Right atrium auricular region (tissue), 2 donors: Measurements from ENCODE around the gene SH3BGRL3. TPM values are rescaled to one million over a fixed set of nuclear protein-coding genes. Genes with fewer than 3 reads are reported as not detected.

Experiments used
- DNase-seq: peaks from one replicate; pipeline ENCODE4 v3.0.0-alpha.2; 2019; ENCODE audit warnings: low spot score
- H3K27ac ChIP-seq, 2 donors: fragments of 200-600 bp; sonication (generic); 1 replicate in 1 of 2; 2 replicates in 1 of 2; pipeline ENCODE4 v1.5.1; 2016 to 2019
- H3K27me3 ChIP-seq, 2 donors: fragments of 200-600 bp; sonication (generic); one replicate each; pipeline versions ENCODE4 v1.5.1 to v1.6.0; 2017 to 2019
- H3K36me3 ChIP-seq: fragments of 200-600 bp; sonication (generic); one replicate; pipeline ENCODE4 v1.5.1; 2016
- H3K4me1 ChIP-seq, 2 donors: fragments of 200-600 bp; sonication (generic); one replicate each; pipeline versions ENCODE4 v1.5.1 to v1.6.0; 2017 to 2019
- H3K4me3 ChIP-seq, 2 donors: fragments of 200-600 bp; sonication (generic); 1 replicate in 1 of 2; 2 replicates in 1 of 2; pipeline ENCODE4 v1.5.1; 2017 to 2019; ENCODE audit warnings: mild to moderate bottlenecking in 1 of 2, moderate library complexity in 1 of 2
- H3K9me3 ChIP-seq, 2 donors: fragments of 200-600 bp; sonication (generic); one replicate each; pipeline ENCODE4 v1.5.1; 2019
- CTCF ChIP-seq, 2 donors: fragments of 200-600 bp; sonication (generic); IDR thresholded peaks; one replicate each; pipeline ENCODE4 v1.5.1; 2019; ENCODE audit warnings: antibody characterized with exemption in 2 of 2
- total RNA-seq, 2 donors: library from RNA; depleted of rRNA; stranded (reverse); fragments of >200 nt; gene quantifications; one replicate each; pipeline ENCODE4 v1.1.0, GENCODE V29; 2016

SH3BGRL3 gene
- total RNA-seq, 2 donors from 2014 or later: 24.8 to 66.0 TPM

DNA sequence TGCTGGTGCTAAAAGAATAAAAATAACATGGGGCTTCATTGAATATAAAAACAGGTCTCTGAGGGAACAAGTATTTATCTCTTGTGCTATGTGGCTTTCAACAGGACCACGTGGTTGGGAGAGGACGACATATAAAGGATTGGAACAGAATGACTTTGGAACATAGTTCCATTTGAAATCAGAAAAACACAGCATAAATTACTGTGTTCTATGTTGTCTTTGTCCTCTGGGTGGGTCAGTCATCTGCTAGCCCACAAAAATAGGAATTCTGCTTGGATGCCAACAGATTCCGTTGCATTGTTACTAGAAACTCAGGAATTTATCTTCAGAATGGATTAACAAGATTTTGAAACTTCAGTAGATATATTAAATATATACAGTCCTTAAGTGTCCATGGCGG is 40.0 kb upstream of the SH3BGRL3 start:
- Histone ChIP-seq H3K4me3 (no peak overlapping the region), H3K36me3 (peaks cover 13% of the 10 kb centered on the region), H3K9me3 (no peaks in the 10 kb centered on the region), H3K4me1 (peaks cover 0 to 16% of the 10 kb centered on the region in 2 donors), H3K27me3 (no peaks in the 10 kb centered on the region), H3K27ac (no peak overlapping the region)
- DNase-seq: no peak
- no peak for TF ChIP-seq CTCF (IDR thresholded peaks at IDR 0.05)

DNA sequence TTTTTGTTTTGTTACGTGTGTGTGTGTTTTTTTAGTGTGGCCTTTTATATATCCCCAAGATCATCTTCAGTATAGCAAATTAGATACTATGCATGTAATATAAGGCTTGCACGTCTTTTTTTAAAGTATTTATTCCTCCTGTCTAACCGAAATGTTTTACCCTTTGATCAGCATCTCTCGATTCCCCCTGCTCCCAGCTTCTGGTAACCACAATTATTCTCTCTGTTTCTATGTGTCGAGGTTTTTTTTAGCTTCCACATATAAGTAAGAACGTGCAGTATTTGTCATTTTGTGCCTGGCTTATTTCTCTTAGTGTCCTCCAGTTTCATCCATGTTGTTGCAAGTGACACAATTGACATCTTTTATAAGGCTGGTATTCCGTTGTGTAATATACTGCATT is 27.2 kb upstream of the SH3BGRL3 start:
- H3K27ac ChIP-seq: no peak overlapping the region

GRCh38 chr1:26254404-26254803 is 25.5 kb upstream of the SH3BGRL3 start:
- peak overlapping the region; percentile 81 to 88 for H3K27ac ChIP-seq
- DNase-seq: no peak
- H3K4me3 ChIP-seq: peak overlapping the region; percentile 15 to 44
- H3K4me1 ChIP-seq: peaks cover 0 to 12% of the 10 kb centered on the region in 2 donors
- no peaks in the 10 kb centered on the region for H3K27me3 ChIP-seq
- no peaks in the 10 kb centered on the region for H3K9me3 ChIP-seq
- TF ChIP-seq CTCF (IDR thresholded peaks at IDR 0.05): no peak
- H3K36me3 ChIP-seq: peaks cover 11% of the 10 kb centered on the region

More for the DNA sequence above, 27.2 kb upstream of the SH3BGRL3 start:
- no peak for TF ChIP-seq CTCF (IDR thresholded peaks at IDR 0.05)
- DNase-seq: no peak
- peaks cover 4% of the 10 kb centered on the region for H3K36me3 ChIP-seq
- H3K4me1 ChIP-seq: peaks cover 0 to 3% of the 10 kb centered on the region in 2 donors
- no peaks in the 10 kb centered on the region for H3K9me3 ChIP-seq
- no peak overlapping the region for H3K4me3 ChIP-seq
- no peaks in the 10 kb centered on the region for H3K27me3 ChIP-seq

- no peak for TF ChIP-seq CTCF (IDR thresholded peaks at IDR 0.05)
- peaks cover 0 to 19% of the 10 kb centered on the region in 2 donors for H3K4me1 ChIP-seq
- no peak for DNase-seq
- no peaks in the 10 kb centered on the region for H3K9me3 ChIP-seq
- peaks cover 34% of the 10 kb centered on the region for H3K36me3 ChIP-seq
- peak overlapping the region; percentile 81 to 88 for H3K27ac ChIP-seq
- no peaks in the 10 kb centered on the region for H3K27me3 ChIP-seq
- H3K4me3 ChIP-seq: peak overlapping the region in 1 of 2 donors; percentile 44
These were observed 22.7 kb upstream of the SH3BGRL3 start for GRCh38 chr1:26257222-26257621.

DNA sequence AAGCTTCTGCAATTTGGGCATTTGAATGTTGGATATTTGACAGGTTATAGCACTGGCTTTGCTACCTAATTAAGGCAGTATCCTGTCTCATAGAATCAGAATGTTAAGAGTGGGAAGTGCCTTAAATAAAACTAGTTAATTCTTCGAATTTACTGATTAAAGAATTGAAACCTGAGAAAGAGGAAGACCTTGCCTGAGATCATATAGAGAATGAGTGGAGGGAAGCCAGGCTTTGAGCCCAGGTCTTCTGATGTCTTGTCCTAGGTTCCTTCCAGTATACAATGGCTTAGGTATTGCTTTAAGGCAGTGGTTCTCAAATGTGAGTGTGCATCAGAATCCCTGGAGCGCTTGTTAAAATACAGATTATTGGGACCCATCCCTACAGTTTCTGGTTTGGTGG is 20.9 kb upstream of the SH3BGRL3 start:
- H3K4me3 ChIP-seq: no peak overlapping the region
- no peaks in the 10 kb centered on the region for H3K9me3 ChIP-seq
- TF ChIP-seq CTCF (IDR thresholded peaks at IDR 0.05): no peak
- no peak for DNase-seq
- peak overlapping the region in 1 of 2 donors; percentile 88 for H3K27ac ChIP-seq
- H3K36me3 ChIP-seq: peaks cover 48% of the 10 kb centered on the region
- peaks cover 0 to 19% of the 10 kb centered on the region in 2 donors for H3K4me1 ChIP-seq
- H3K27me3 ChIP-seq: no peaks in the 10 kb centered on the region

DNA sequence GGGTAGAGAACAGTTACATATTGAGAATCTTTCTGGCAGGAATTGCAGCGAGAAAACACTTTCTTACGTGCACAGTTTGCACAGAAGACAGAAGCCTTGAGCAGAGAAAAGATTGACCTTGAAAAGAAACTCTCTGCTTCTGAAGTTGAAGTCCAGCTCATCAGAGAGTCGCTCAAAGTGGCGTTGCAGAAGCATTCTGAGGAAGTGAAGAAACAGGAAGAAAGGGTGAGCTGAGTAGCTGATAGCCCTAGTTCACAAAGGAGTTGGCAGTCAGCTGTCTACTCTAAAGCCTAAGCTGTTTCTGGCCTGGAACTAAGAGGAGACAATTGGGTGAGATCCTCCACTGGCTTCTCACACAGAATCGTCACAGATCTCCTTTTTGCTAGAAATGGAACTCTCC is 20.3 kb upstream of the SH3BGRL3 start:
- peaks cover 53% of the 10 kb centered on the region for H3K36me3 ChIP-seq
- no peak for TF ChIP-seq CTCF (IDR thresholded peaks at IDR 0.05)
- H3K4me1 ChIP-seq: peaks cover 0 to 19% of the 10 kb centered on the region in 2 donors
- H3K4me3 ChIP-seq: no peak overlapping the region
- no peak for DNase-seq
- no peaks in the 10 kb centered on the region for H3K27me3 ChIP-seq
- H3K27ac ChIP-seq: no peak overlapping the region
- no peaks in the 10 kb centered on the region for H3K9me3 ChIP-seq
